HUDEP-2 (cell line): ENCODE data around the gene TBC1D5.
"Not testable (repeated sequence)": the region's sequence is repeated elsewhere in the genome, so short reads cannot be mapped to it uniquely, and the experiment has no call there.

Experiments used
- DNase-seq, 76 experiments: peaks; one replicate each; lab custom pipeline; 2025; ENCODE audit not compliant: unreplicated experiment in 76 of 76; lab: John Stamatoyannopoulos, UW

TBC1D5 gene

DNA sequence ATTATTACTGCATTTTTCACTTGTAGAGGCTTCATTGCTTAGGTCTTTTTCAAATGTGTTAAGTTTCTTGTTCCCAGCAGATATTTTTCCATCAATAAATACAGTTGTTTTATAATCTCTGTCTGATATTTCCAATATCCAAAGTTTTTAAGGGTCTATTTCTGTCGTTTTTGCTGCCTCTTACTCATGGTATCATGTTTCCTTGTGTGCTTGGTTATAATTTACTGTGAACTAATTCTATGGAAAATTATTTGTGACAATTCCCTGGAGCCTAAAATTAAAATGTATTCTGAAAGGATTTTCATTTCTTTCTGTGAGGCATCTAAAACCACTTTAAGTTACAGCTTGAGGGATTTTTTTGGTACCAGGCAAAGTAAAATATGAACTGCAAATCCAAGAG, 17.5 kb downstream of the TBC1D5 start:
- no peak for DNase-seq

DNA sequence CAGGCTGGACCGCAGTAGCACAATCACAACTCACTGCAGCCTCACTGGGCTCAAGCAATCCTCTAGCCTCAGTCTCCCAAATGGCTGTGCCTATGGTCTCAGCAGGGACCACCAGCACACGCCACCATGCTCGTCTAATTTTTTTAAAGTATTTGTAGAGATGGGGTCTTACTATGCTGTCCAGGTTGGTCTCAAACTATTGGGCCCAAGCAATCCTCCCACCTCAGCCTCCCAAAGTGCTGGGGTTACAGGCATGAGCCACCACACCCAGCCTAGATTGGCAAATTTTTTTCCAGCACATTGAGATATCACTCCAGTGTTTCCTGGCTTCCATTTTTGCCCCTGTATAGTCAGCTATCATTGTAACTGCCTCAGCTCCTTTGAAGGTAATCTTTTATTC, 18.3 kb downstream of the TBC1D5 start:
- DNase-seq: no peak

DNA sequence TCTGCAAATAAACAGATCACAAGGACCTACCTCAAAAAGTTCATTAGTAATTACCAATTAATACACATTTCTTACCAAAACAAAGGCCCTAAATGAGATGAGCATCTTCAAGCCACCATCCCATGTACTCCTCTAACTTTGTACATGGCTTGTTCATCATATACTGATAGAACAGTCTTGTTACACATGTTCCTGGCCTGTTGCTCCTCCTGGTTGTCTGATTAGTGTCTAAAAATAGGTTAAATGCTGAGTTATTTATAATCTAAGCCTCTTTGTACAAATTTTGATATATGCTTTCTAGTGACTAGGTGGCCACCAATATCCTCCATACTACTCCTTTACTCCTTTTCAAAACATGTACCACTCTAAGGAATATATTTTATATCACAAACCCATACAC, 25.0 kb downstream of the TBC1D5 start:
- no peak for DNase-seq

DNA sequence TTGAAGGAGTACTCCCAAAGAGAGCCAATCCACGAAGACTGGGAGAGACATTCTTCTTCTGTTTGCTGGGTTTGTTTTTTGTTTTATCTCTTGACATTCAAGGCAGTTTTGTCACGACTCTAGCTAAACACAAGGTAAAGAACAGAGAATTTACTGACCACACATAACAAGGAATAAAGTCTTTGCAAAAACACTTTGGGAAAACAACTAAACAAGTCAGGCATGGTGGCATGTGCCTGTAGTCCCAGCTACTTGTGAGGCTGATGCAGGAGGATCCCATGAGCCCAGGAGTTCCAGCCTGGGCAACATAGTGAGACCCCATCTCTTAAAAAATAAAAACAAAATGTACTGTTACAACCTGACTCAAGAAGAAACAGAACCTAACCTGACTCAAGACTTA, 28.0 kb downstream of the TBC1D5 start:
- DNase-seq: no peak

DNA sequence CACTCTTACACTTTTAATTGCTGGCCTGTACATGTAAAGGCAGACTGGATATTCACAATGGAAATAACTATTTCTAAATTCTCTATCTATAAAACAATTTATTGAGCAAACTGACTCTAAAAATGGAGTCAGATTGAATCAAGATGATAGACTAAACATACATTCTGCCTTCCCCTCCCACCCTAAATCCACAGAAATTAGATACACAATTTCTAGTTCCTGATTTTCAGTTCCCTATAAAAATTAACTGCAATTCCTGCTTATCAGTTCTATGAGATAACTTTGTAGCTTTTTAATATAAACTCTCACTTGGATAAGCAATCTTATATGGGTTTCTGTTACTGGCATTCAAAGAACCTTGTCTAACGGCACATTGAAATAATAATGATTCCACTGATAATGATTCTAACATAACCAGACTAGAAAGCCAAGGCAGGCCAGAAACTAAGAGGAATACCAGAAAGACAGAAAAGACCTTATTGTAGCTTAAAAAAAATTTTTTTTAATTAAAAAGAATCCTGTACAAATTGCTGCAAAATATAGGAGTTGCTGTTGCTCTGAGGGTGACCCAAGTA, 33.1 kb downstream of the TBC1D5 start:
- DNase-seq: no peak

DNA sequence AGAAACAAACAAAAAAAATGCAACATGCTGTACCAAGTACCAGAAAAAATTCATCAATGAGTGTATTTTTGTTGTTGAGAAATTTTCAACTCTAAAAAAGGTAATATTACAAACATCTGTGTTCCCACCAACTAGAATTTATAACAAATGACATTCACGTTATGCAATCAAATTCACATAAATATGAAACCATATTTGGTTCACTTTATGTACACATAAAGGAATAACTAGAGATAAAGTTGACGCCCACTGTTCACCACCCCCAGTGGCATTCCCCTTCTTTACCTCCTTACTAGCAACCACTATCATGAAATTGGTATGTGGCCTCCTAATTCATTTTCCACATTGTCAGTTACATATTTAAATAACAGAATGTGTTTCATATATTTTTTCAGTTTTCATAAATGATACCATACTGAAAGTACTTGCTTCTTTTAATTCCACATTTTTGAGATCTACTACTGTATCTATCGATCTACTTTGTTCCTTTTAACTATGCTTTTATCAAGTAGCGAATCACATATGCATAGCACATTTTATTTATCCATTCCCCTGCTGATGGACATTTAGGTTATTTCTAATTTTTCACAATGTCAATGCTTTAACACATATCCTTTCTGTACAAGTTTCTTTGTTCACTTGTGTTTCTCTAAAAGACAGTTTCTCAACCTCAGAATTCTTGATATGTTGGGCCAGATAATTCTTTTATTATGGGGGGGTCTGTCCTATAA, 34.5 kb downstream of the TBC1D5 start:
- no peak for DNase-seq

DNA sequence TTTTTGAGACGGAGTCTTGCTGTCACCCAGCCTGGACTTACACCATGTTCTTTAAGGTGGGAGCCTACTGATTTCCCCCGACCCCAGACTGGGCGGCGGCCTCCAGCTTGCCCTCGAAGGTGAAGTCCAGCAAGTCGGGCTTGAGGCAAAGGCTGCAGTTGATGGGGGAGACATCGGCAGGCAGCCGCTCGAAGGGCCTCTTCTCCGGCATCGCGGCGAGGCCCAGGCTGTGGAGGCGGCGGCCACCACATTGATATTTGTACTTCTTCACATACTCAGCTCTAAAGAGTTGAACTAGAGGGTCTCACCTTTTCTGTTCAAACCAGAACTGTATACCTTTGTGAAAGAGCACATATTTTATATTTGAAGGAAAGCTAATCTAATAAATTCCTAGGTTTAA, 36.4 kb downstream of the TBC1D5 start:
- DNase-seq: not testable (repeated sequence)

DNA sequence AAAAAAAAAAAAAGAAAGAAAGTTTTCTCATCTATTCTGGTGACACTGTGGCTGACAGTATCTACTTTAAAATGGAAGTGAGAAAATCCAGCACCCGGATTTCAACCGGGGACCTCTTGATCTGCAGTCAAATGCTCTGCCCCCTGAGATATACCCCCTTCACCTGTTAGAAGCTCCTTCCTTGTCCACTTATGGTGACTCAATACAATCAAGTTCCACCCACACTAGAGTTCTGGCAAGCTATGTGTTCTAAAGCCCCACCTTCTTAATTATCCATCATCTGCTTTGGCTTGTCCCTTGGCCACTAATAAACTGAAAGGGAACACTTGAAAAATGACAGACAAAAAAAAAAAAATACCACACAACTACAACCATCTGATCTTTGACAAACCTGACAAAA, 42.6 kb downstream of the TBC1D5 start:
- not testable (repeated sequence) for DNase-seq

DNA sequence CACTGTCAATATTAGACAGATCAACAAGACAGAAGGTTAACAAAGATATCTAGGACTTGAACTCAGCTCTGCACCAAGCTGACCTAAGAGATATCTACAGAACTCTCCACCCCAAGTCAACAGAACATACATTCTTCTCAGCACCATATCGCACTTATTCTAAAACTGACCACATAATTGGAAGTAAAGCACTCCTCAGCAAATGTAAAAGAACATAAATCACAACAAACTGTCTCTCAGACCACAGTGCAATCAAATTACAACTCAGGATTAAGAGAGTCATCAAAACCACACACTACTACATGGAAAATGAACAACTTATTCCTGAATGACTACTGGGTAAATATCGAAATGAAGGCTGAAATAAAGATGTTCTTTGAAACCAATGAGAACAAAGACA, 46.8 kb downstream of the TBC1D5 start:
- not testable (repeated sequence) for DNase-seq

DNA sequence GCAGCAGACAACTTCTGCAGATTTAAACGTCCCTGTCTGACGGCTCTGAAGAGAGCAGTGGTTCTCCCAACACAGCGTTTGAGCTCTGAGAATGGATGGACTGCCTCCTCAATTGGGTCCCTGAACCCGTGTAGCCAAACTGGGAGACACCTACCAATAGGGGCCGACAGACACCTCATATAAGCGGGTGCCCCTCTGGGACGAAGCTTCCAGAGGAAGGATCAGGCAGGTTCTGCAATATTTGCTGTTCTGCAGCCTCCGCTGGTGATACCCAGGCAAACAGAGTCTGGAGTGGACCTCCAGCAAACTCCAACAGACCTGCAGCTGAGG, 48.8 kb downstream of the TBC1D5 start:
- DNase-seq: not testable (repeated sequence)

DNA sequence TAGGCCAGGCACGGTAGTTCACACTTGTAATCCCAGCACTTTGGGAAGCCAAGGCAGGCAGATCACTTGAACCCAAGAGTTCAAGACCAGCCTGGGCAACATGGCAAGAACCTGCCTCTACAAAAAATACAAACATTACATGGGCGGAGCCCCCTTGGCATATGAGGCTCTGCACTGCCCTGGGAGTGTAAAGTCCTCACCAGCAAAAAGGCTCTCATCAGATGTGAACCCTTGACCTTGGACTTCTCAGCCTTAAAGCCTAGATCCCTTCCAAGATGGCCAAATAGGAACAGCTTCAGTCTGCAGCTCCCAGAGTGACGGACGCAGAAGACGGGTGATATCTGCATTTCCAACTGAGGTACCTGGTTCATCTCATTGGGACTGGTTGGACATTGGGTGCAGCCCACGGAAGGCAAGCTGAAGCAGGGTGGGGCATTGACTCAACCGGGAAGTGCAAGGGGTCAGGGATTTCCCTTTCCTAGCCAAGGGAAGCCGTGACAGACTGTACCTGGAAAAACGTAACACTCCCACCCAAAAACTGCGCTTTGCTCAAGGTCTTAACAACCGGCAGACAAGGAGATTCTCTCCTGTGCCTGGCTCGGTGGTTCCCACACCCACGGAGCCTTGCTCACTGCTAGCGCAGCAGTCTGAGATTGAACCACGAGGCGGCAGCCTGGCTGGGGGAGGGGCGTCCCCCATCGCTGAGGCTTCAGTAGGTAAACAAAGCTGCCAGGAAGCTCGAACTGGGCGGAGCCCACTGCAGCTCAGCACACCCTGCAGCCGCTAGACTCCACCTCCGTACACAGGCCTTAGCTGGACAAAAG, 49.4 kb downstream of the TBC1D5 start:
- not testable (repeated sequence) for DNase-seq

DNA sequence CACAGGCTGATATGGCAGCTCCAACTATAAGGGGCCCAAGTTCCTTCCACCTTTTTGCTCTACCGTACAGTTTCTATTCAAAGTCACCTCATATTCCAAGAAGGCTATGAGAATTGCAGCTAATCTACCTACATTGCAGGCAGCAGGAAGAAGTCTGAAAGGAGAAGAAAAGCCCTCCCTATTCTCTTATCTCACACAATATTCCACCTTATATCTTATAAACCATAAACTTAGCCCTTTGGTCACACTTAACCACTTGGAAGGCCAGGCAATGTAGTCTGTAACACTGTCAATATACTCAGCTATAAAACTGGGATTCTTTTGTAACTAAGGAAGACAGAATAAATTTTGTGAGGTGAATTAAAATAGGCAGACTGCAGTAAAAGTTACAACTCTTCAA, 54.9 kb downstream of the TBC1D5 start:
- no peak for DNase-seq

DNA sequence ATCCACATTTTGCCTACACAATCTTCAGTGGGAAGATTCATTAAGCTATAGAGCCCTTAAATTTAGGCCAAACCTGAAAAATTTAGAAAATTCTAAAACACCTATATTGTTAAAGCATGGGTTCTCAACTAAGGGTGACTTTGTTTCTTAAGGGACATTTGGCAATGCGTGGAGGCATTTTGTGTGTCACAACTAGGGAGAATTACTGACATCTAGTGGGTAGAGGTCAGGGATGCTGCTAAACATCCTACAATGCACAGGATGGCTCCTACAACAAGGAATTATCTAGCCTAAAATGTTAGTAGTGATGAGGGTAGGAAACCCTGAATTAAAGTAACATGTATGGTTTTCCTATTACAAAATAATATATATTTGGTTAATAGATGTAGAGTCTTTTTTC, 55.8 kb downstream of the TBC1D5 start:
- peak in 14 of 76 experiments; percentile 6 to 32 (median 14) for DNase-seq

DNA sequence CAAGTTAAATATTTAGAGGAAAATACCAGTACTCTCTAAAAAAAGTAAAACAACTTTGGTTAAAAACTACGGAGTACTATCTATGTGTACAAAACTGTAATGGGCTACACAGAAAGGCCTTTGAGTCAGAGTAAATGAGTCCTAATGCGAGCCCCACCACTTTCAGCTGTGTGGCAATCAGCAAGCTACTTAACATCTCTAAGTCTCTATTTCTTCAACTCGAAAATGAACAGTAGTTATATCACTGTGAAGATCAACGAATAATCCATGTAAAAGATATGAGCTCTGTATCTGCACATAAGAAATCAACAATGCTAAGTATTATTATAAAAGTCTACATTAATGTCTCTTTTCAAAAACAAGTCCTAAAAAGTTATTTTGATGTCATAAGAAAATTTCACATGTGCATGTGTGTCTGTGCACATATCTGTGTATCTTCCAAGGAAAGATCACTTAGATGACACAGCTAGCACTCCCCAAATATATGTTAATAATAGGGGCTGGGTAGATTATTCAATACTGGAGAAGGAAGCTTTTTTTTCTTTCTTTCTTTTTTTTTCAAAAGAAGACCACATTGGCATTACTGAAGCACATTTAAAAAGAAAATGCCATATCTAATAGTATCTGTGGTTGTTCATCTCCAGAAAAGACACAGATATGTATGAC, 58.8 kb downstream of the TBC1D5 start:
- no peak for DNase-seq

DNA sequence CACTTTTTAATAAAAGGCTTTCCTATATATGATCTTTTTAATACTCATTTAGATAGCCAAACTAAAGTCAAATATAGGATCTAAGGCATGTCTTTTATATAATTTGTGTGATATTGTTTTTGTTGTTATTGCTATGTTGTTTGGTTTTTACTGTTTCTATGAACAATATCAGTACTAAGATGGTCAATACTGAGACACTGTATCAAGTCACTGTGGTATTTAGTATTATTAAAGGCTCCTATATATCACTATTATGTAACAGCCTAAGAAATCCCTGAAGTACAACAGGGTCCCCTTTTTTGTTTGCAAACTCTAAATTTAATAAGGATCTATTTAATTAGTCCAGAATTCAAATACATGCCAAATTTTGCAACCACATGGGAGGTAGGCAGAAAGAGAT, 61.9 kb downstream of the TBC1D5 start:
- DNase-seq: no peak

DNA sequence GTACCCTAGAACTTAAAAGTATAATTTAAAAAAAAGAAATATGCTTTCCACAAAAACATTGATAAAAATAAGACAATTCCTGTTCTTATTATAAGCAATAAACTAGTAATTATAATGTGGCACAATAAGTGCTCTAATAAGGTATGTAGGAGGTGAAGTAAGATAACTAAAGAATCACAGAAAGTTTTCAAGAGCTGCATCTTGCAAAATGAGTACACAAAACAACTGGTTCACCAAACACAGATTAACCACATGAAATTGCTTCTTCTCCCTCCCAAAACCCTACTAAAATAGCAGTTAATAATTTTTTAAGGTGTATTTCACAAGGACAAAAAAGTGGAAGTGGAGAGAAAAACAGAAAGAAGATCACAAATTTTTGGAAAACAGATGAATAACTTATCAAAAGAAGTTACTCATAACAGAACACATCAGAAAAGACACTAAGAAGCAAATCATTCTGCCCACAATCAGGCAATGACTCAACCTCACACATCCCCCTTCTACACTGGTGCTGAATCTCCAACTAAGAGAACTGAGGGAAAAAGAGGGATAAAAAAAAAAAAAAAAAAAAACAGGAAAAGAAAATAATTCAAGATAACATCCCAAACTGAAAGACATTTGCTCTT, 64.2 kb downstream of the TBC1D5 start:
- DNase-seq: no peak

DNA sequence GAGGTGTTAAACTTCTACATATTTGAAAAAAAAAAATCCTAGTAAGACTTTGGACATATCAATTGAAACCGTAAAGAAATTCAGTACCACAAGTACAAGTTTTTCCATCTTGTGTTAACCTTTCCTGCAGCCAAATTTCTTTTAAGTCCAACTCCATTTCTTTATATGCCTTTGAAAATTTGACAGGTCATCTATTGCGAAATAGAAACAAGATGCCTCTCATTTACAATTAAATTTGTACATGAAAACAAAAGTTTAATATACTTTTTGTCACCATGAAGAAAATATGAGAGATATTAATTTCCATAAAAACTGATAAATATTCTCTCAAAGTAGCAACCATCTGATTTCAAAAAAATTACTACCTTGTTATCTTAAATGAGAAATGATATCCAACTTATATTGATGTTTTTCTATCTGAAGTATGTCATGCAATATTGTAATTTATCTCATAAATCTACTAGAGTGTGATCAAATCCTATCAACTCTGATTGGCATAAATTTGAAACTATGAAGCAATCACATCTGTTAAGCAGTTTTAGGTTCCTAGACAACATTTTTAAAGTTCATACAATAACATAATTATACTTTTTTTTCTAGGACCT, 68.2 kb downstream of the TBC1D5 start:
- no peak for DNase-seq

DNA sequence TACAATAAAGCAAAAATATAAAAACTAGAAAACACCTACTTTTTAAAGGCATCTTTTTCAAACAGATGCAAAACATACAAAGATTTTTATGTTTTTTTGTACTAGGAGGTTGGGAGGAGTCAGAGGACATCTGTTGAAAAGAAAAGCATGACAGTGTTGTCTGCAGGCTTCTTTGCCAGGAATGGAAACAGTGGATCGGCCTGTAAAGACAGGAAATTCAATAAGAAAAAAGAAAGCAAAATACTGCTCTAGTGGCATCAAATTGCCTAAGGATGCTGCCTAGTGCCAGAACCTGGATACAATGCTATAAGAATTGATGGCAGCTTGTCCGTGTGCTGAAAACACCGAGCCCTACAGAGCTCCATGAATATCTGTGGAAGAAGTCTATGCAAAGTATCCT, 69.9 kb downstream of the TBC1D5 start:
- no peak for DNase-seq

DNA sequence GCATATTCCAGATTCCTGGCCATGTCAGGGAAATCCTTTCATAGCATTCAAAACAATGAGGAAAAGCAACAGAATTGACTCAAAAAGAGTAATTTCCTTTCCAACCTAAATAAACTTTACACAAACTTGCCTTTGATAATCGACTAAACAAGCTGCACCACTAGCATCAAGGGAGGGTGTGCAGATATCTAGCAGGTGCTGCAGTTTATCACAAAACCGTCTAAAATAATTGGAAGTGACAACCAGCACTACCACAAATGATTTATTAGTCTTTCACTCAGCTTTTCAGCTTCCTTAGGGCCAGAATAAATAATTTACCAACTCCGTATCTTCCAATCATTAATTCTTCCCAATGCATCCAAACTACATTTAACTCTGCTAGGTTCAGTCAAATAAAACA, 71.7 kb downstream of the TBC1D5 start:
- DNase-seq: no peak

DNA sequence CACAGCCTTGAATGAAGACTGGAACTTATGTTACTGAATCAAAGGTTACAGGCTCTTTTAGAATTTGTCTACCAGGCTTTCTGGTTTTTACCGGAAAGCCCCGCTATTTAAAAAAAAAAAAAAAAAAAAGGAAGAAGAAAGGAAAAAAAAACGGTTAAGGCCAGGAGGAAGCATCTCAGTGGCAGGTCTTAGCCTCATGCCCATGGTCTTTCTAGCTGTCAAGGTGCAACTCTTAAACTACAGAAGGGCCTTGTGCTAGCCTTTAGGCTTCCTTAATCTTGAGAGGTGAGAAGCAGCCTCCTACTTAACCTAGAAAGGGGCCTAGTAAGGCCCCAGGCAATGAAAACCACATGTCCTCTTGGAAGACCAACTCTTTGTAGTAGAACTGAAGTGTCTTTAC, 77.5 kb downstream of the TBC1D5 start:
- DNase-seq: no peak

DNA sequence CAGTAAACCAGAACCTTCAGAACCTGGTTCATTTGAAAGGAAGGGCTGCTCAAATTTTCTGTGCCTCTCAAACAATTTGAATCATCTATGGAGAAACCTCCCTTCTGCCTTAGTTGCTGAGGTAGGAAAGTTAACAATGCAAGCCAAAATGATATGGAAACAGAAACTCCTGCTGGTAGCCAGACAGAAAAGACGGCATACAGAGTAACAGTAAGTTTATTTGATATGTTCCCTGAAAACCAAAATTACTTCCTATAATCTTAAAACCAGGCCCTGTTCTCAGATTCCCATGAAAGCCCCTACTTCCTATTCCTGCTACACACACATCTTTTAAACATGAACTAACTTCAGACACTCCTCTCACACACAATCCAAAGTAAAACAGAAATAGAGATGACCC, 86.2 kb downstream of the TBC1D5 start:
- DNase-seq: no peak
